NCI-H82 (cell line): ENCODE results near the gene ARHGAP11A.

Experiments
- DNase-seq: peaks from one replicate; lab custom pipeline; 2025; lab: John Stamatoyannopoulos, UW

Gene ARHGAP11A

GRCh38 chr15:32687556-32687955 is 72.3 kb downstream of the ARHGAP11A start:
- DNase-seq: no peak

- no peak for DNase-seq
These were observed 72.9 kb downstream of the ARHGAP11A start for GRCh38 chr15:32688151-32688639.
